Measurements from ENCODE around the gene CXCL13. TPM values are rescaled to one million over a fixed set of nuclear protein-coding genes. Genes with fewer than 3 reads are reported as not detected.

Gene CXCL13
- total RNA-seq, 4 donors from 2014 or later: 1.3 TPM; not detected in 3

- Histone ChIP-seq H3K27ac (no peak overlapping the region), H3K27me3 (no peaks in the 10 kb centered on the region), H3K36me3 (no peaks in the 10 kb centered on the region), H3K4me3 (replicated peaks in 1 of 3) (no peak overlapping the region), H3K9me3 (no peaks in the 10 kb centered on the region), H3K4me1 (peaks cover 0 to 15% of the 10 kb centered on the region in 2 donors)
- TF ChIP-seq CTCF (IDR thresholded peaks at IDR 0.05) (no peak), POLR2A (IDR thresholded peaks at IDR 0.05) (no peak)
- WGBS, 2 donors: 72 to 73% methylated on average over 4 of the region's 4 CpGs
- intact Hi-C loops (cut with DNase I): no loop called here
- DNase-seq: no peak
Observed at GRCh38 chr4:77581724-77582123, 23.9 kb upstream of the CXCL13 start.

- Histone ChIP-seq H3K9me3 (no peaks in the 10 kb centered on the region), H3K27ac (no peak overlapping the region), H3K4me1 (peaks cover 0 to 15% of the 10 kb centered on the region in 2 donors), H3K4me3 (replicated peaks in 1 of 3) (no peak overlapping the region), H3K36me3 (no peaks in the 10 kb centered on the region), H3K27me3 (no peaks in the 10 kb centered on the region)
- WGBS, 2 donors: 78 to 82% methylated on average over 2 of the region's 2 CpGs
- TF ChIP-seq CTCF (IDR thresholded peaks at IDR 0.05) (no peak), POLR2A (IDR thresholded peaks at IDR 0.05) (no peak)
- intact Hi-C loops (cut with DNase I): no loop called here
- no peak for DNase-seq
Observed at GRCh38 chr4:77582156-77582555, 23.5 kb upstream of the CXCL13 start.

- Histone ChIP-seq H3K4me3 (replicated peaks in 1 of 3) (no peak overlapping the region), H3K27me3 (no peaks in the 10 kb centered on the region), H3K27ac (no peak overlapping the region), H3K9me3 (no peaks in the 10 kb centered on the region), H3K36me3 (no peaks in the 10 kb centered on the region), H3K4me1 (peaks cover 0 to 15% of the 10 kb centered on the region in 2 donors)
- no peak for DNase-seq
- intact Hi-C loops (cut with DNase I): no loop called here
- TF ChIP-seq POLR2A (IDR thresholded peaks at IDR 0.05) (no peak), CTCF (IDR thresholded peaks at IDR 0.05) (no peak)
Observed at GRCh38 chr4:77582711-77583110, 22.9 kb upstream of the CXCL13 start.

- Histone ChIP-seq H3K9me3 (no peaks in the 10 kb centered on the region), H3K4me3 (replicated peaks in 1 of 3) (no peak overlapping the region), H3K4me1 (no peaks in the 10 kb centered on the region), H3K36me3 (no peaks in the 10 kb centered on the region), H3K27me3 (no peaks in the 10 kb centered on the region), H3K27ac (no peak overlapping the region)
- intact Hi-C loops (cut with DNase I): no loop called here
- no peak for DNase-seq
- WGBS, 2 donors: 68 to 88% methylated on average over 6 of the region's 6 CpGs
- TF ChIP-seq POLR2A (IDR thresholded peaks at IDR 0.05) (no peak), CTCF (IDR thresholded peaks at IDR 0.05) (no peak)
Observed at GRCh38 chr4:77586951-77587383, 18.7 kb upstream of the CXCL13 start.

GRCh38 chr4:77590482-77590881, 15.1 kb upstream of the CXCL13 start:
- no peak for DNase-seq
- Histone ChIP-seq H3K4me1 (no peaks in the 10 kb centered on the region), H3K9me3 (no peaks in the 10 kb centered on the region), H3K4me3 (replicated peaks in 1 of 3) (no peak overlapping the region), H3K27ac (no peak overlapping the region), H3K36me3 (no peaks in the 10 kb centered on the region), H3K27me3 (no peaks in the 10 kb centered on the region)
- intact Hi-C loops (cut with DNase I): no loop called here
- WGBS, 2 donors: 70 to 91% methylated on average over 3 of the region's 3 CpGs
- TF ChIP-seq CTCF (IDR thresholded peaks at IDR 0.05): no peak
- no peak for TF ChIP-seq POLR2A (IDR thresholded peaks at IDR 0.05)
